Activated CD4-positive, alpha-beta T cell treated with anti-CD3 and anti-CD28 coated beads, Interleukin-2, Interleukin-6, amounts not matched to agents 100 ng/mL and 50 ng/mL, durations not matched to agents 16 hours and 8 hours (primary cell): ENCODE results near the gene FCGR3B.
A peak's percentile ranks its signal among the peaks of the same experiment; 100 is the strongest.
"Not testable (repeated sequence)": the region's sequence is repeated elsewhere in the genome, so short reads cannot be mapped to it uniquely, and the experiment has no call there.

ENCODE experiments used
- DNase-seq: peaks from one replicate; pipeline ENCODE4 v3.0.0-alpha.2; 2020

FCGR3B gene

GRCh38 chr1:161638251-161638993 lies 7.4 kb upstream of the FCGR3B start:
- not testable (repeated sequence) for DNase-seq

- DNase-seq = not testable (repeated sequence)
Measured at GRCh38 chr1:161636976-161637375, 6.0 kb upstream of the FCGR3B start.

- peak; percentile 55 for DNase-seq
Measured at GRCh38 chr1:161636189-161636782, 5.3 kb upstream of the FCGR3B start.

- DNase-seq = not testable (repeated sequence)
Measured at GRCh38 chr1:161634993-161635392, 4.0 kb upstream of the FCGR3B start.

GRCh38 chr1:161630128-161630742 lies 741 bp downstream of the FCGR3B start:
- not testable (repeated sequence) for DNase-seq

- DNase-seq = not testable (repeated sequence)
Measured at GRCh38 chr1:161626445-161627146, 4.4 kb downstream of the FCGR3B start.

- not testable (repeated sequence) for DNase-seq
Measured at GRCh38 chr1:161624605-161625004, 6.4 kb downstream of the FCGR3B start.

- DNase-seq = peak; percentile 28
Measured at GRCh38 chr1:161623401-161624051, 7.5 kb downstream of the FCGR3B start.

- DNase-seq = peak; percentile 19
Measured at GRCh38 chr1:161622054-161622453, 8.9 kb downstream of the FCGR3B start.

- DNase-seq = peak; percentile 92
Measured at GRCh38 chr1:161621181-161622000, 9.6 kb downstream of the FCGR3B start.

GRCh38 chr1:161620399-161620798 lies 10.6 kb downstream of the FCGR3B start:
- DNase-seq = not testable (repeated sequence)

- not testable (repeated sequence) for DNase-seq
Measured at GRCh38 chr1:161618517-161618916, 12.5 kb downstream of the FCGR3B start.

- not testable (repeated sequence) for DNase-seq
Measured at GRCh38 chr1:161616417-161616816, 14.6 kb downstream of the FCGR3B start.

GRCh38 chr1:161613142-161613514 lies 17.8 kb downstream of the FCGR3B start:
- DNase-seq = not testable (repeated sequence)

GRCh38 chr1:161612322-161613141 lies 18.4 kb downstream of the FCGR3B start:
- peak; percentile 95 for DNase-seq

GRCh38 chr1:161611866-161612321 lies 19.1 kb downstream of the FCGR3B start:
- DNase-seq = peak; percentile 58

GRCh38 chr1:161610198-161610597 lies 20.8 kb downstream of the FCGR3B start:
- not testable (repeated sequence) for DNase-seq

GRCh38 chr1:161606541-161607336 lies 24.2 kb downstream of the FCGR3B start:
- not testable (repeated sequence) for DNase-seq

GRCh38 chr1:161605762-161606540 lies 25.0 kb downstream of the FCGR3B start:
- not testable (repeated sequence) for DNase-seq
